DND-41 (cell line): Measurements from ENCODE around the gene TRIM56.

ENCODE experiments used
- ATAC-seq: fragments of 200-7000 bp; cut with Tn5 transposase; 3 replicates; pipeline ENCODE4 v1.9.1; 2021; ENCODE audit warnings: low read depth; ENCODE audit not compliant: insufficient read depth
- DNase-seq: peaks from one replicate; pipeline ENCODE4 v3.0.0-alpha.2; 2020
- H2AFZ ChIP-seq: 2 replicates; pipeline ENCODE4 v1.6.0; 2012; ENCODE audit warnings: low read depth, low read length
- H3K27ac ChIP-seq: 2 replicates; pipeline ENCODE4 v1.5.1; 2012; ENCODE audit warnings: low read length, inconsistent platforms
- H3K27me3 ChIP-seq: fragments of 200-600 bp; sonication (generic); 2 replicates; pipeline ENCODE4 v1.6.0; 2012; ENCODE audit warnings: low read length, mild to moderate bottlenecking, inconsistent platforms; ENCODE audit not compliant: insufficient read depth, poor library complexity
- H3K36me3 ChIP-seq: 2 replicates; pipeline ENCODE4 v1.5.1; 2012; ENCODE audit warnings: low read length, inconsistent platforms; ENCODE audit not compliant: insufficient read depth
- H3K4me1 ChIP-seq: 2 replicates; pipeline ENCODE4 v1.5.1; 2012; ENCODE audit warnings: mild to moderate bottlenecking, low read length; ENCODE audit not compliant: insufficient read depth
- H3K4me2 ChIP-seq: 2 replicates; pipeline ENCODE4 v1.6.0; 2012; ENCODE audit warnings: mild to moderate bottlenecking, moderate library complexity, low read length, inconsistent platforms; ENCODE audit not compliant: insufficient read depth
- H3K4me3 ChIP-seq, 2 experiments: fragments of 200-600 bp in 1 of 2; shearing (Covaris generic) in 1 of 2; 2 replicates each; pipeline ENCODE4 v1.5.1; 2012 to 2016; ENCODE audit warnings: inconsistent platforms in 2 of 2, low read length in 2 of 2, mild to moderate bottlenecking in 2 of 2, low read depth in 1 of 2, moderate library complexity in 1 of 2
- H3K79me2 ChIP-seq: 2 replicates; pipeline ENCODE4 v1.6.0; 2012; ENCODE audit warnings: low read length, inconsistent platforms; ENCODE audit not compliant: insufficient read depth
- H3K9ac ChIP-seq: 2 replicates; pipeline ENCODE4 v1.6.0; 2012; ENCODE audit warnings: low read depth, mild to moderate bottlenecking, inconsistent platforms, low read length, moderate library complexity
- H3K9me3 ChIP-seq: 2 replicates; pipeline ENCODE4 v1.5.1; 2012; ENCODE audit warnings: low read length, moderate library complexity, mild to moderate bottlenecking, inconsistent platforms; ENCODE audit not compliant: insufficient read depth, severe bottlenecking
- H4K20me1 ChIP-seq: 2 replicates; pipeline ENCODE4 v1.6.0; 2012; ENCODE audit warnings: low read length; ENCODE audit not compliant: insufficient read depth
- CTCF ChIP-seq: IDR thresholded peaks from 2 replicates; pipeline ENCODE4 v1.5.1; 2012; ENCODE audit warnings: borderline replicate concordance, low read length, moderate library complexity, mild to moderate bottlenecking; ENCODE audit not compliant: poor library complexity, severe bottlenecking; ENCODE audit errors: extremely low read depth
- EZH2 ChIP-seq: IDR thresholded peaks from 3 replicates; pipeline ENCODE4 v1.6.1; 2012; ENCODE audit warnings: borderline replicate concordance, low read depth, mild to moderate bottlenecking, moderate library complexity, low read length, inconsistent platforms; ENCODE audit not compliant: severe bottlenecking

The TRIM56 gene

GRCh38 chr7:101106386-101106785, 21.1 kb downstream of the TRIM56 start:
- no peaks in the 10 kb centered on the region for H3K79me2 ChIP-seq
- no peaks in the 10 kb centered on the region for H4K20me1 ChIP-seq
- DNase-seq (no peak), ATAC-seq (no peak)
- H3K9me3 ChIP-seq, result no peaks in the 10 kb centered on the region
- H3K4me2 ChIP-seq, result no peak overlapping the region
- no peak overlapping the region for H2AFZ ChIP-seq
- no peaks in the 10 kb centered on the region for H3K27me3 ChIP-seq
- no peak overlapping the region for H3K27ac ChIP-seq
- H3K36me3 ChIP-seq, result no peaks in the 10 kb centered on the region
- no peak overlapping the region for H3K4me3 ChIP-seq
- no peak overlapping the region for H3K9ac ChIP-seq
- H3K4me1 ChIP-seq, result no peaks in the 10 kb centered on the region
- no peak for TF ChIP-seq CTCF
- TF ChIP-seq EZH2, result no peak

- TF ChIP-seq CTCF, result no peak
- no peak for TF ChIP-seq EZH2
- Histone ChIP-seq H3K9ac (no peak overlapping the region), H3K4me1 (no peaks in the 10 kb centered on the region), H3K4me3 (no peak overlapping the region), H3K4me2 (no peak overlapping the region), H2AFZ (no peak overlapping the region), H4K20me1 (no peaks in the 10 kb centered on the region), H3K9me3 (no peaks in the 10 kb centered on the region), H3K79me2 (no peaks in the 10 kb centered on the region), H3K36me3 (no peaks in the 10 kb centered on the region), H3K27ac (no peak overlapping the region), H3K27me3 (no peaks in the 10 kb centered on the region)
- ATAC-seq (no peak), DNase-seq (no peak)
Measured at GRCh38 chr7:101108330-101108857, 23.1 kb downstream of the TRIM56 start.

GRCh38 chr7:101108961-101109360, 23.7 kb downstream of the TRIM56 start:
- TF ChIP-seq CTCF, result no peak
- TF ChIP-seq EZH2, result no peak
- H3K36me3 ChIP-seq, result no peaks in the 10 kb centered on the region
- H3K9me3 ChIP-seq, result no peaks in the 10 kb centered on the region
- no peaks in the 10 kb centered on the region for H3K27me3 ChIP-seq
- no peak overlapping the region for H2AFZ ChIP-seq
- ATAC-seq, result no peak
- H3K79me2 ChIP-seq, result no peaks in the 10 kb centered on the region
- H3K4me3 ChIP-seq, result no peak overlapping the region
- H3K4me2 ChIP-seq, result no peak overlapping the region
- no peak overlapping the region for H3K27ac ChIP-seq
- no peaks in the 10 kb centered on the region for H3K4me1 ChIP-seq
- no peak for DNase-seq
- H4K20me1 ChIP-seq, result no peaks in the 10 kb centered on the region
- H3K9ac ChIP-seq, result no peak overlapping the region

GRCh38 chr7:101109368-101109767, 24.1 kb downstream of the TRIM56 start:
- Histone ChIP-seq H3K27ac (no peak overlapping the region), H2AFZ (no peak overlapping the region), H3K9ac (no peak overlapping the region), H3K4me2 (no peak overlapping the region), H3K9me3 (no peaks in the 10 kb centered on the region), H3K79me2 (no peaks in the 10 kb centered on the region), H4K20me1 (no peaks in the 10 kb centered on the region), H3K36me3 (no peaks in the 10 kb centered on the region), H3K4me1 (no peaks in the 10 kb centered on the region), H3K27me3 (no peaks in the 10 kb centered on the region), H3K4me3 (no peak overlapping the region)
- TF ChIP-seq CTCF, result no peak
- TF ChIP-seq EZH2, result no peak
- ATAC-seq (no peak), DNase-seq (no peak)
